ENCODE measurements around the gene ATF7.
A peak's percentile ranks its signal among the peaks of the same experiment; 100 is the strongest.
"Not testable (repeated sequence)": the region's sequence is repeated elsewhere in the genome, so short reads cannot be mapped to it uniquely, and the experiment has no call there.

Gene ATF7

GRCh38 chr12:53563452-53564028 lies 62.6 kb downstream of the ATF7 start:
- DNase-seq, result no peak

GRCh38 chr12:53561590-53561953 lies 64.6 kb downstream of the ATF7 start:
- no peak for DNase-seq

- DNase-seq, result no peak
These were observed 65.1 kb downstream of the ATF7 start for GRCh38 chr12:53560912-53561589.

- no peak for DNase-seq
These were observed 65.8 kb downstream of the ATF7 start for GRCh38 chr12:53560351-53560750.

- DNase-seq, result no peak
These were observed 67.6 kb downstream of the ATF7 start for GRCh38 chr12:53558631-53559030.

- no peak for DNase-seq
These were observed 73.5 kb downstream of the ATF7 start for GRCh38 chr12:53552361-53553327.

- no peak for DNase-seq
These were observed 74.3 kb downstream of the ATF7 start for GRCh38 chr12:53551889-53552291.

GRCh38 chr12:53550595-53550994 lies 75.6 kb downstream of the ATF7 start:
- no peak for DNase-seq

GRCh38 chr12:53550131-53550530 lies 76.1 kb downstream of the ATF7 start:
- DNase-seq, result not testable (repeated sequence)

GRCh38 chr12:53548354-53548753 lies 77.8 kb downstream of the ATF7 start:
- DNase-seq, result not testable (repeated sequence)

GRCh38 chr12:53543539-53543938 lies 82.6 kb downstream of the ATF7 start:
- peak; percentile 65 for DNase-seq

GRCh38 chr12:53539526-53539925 lies 86.7 kb downstream of the ATF7 start:
- no peak for DNase-seq

- DNase-seq, result no peak
These were observed 87.9 kb downstream of the ATF7 start for GRCh38 chr12:53538209-53538689.

- DNase-seq, result no peak
These were observed 89.2 kb downstream of the ATF7 start for GRCh38 chr12:53536962-53537361.

GRCh38 chr12:53533471-53533870 lies 92.7 kb downstream of the ATF7 start:
- DNase-seq, result no peak

GRCh38 chr12:53532524-53533445 lies 93.4 kb downstream of the ATF7 start:
- peak; percentile 74 for DNase-seq

- DNase-seq, result peak; percentile 54
These were observed 94.2 kb downstream of the ATF7 start for GRCh38 chr12:53532021-53532420.

- no peak for DNase-seq
These were observed 95.3 kb downstream of the ATF7 start for GRCh38 chr12:53530920-53531319.

GRCh38 chr12:53530061-53530460 lies 96.1 kb downstream of the ATF7 start:
- peak; percentile 46 for DNase-seq

GRCh38 chr12:53524476-53524875 lies 101.7 kb downstream of the ATF7 start:
- no peak for DNase-seq

- no peak for DNase-seq
These were observed 103.1 kb downstream of the ATF7 start for GRCh38 chr12:53523131-53523530.

GRCh38 chr12:53518381-53518780 lies 107.8 kb downstream of the ATF7 start:
- no peak for DNase-seq
